Inflammatory macrophage treated with lipopolysaccharide for 4 hours (primary cell): ENCODE measurements around the gene TTLL12.
A peak's percentile ranks its signal among the peaks of the same experiment; 100 is the strongest.

Source experiments
- DNase-seq: peaks from one replicate; pipeline ENCODE4 v3.0.0-alpha.2; 2020

The TTLL12 gene

DNA sequence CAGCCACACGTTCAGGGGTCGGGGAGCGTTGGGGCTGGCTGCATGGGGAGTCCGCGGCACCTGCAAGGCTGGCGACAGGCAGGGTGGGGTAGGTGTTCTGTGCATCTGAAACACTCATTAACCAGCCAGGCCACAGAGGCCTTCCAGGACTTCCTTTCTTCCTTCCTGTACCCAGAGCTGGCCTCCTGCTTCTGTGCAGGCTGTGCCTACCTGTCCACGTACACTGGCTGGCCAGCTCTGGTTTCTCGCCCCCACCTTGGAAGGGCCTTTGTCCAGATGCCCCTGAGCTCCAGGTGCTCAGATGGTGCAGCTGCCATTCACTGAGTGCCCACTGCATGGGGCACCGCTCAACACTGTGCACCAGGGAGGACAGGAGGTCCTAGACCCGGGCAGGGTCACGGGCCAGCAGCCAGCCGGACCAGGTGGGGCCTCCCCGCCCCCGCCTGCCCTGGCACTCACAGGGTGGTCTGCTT, 15.9 kb downstream of the TTLL12 start:
- no peak for DNase-seq

GRCh38 chr22:43170131-43170480, 16.8 kb downstream of the TTLL12 start:
- DNase-seq = no peak

GRCh38 chr22:43169310-43170130, 17.4 kb downstream of the TTLL12 start:
- no peak for DNase-seq

- DNase-seq = no peak
These were observed 18.2 kb downstream of the TTLL12 start for GRCh38 chr22:43168471-43169309.

GRCh38 chr22:43167001-43167589, 19.8 kb downstream of the TTLL12 start:
- no peak for DNase-seq

GRCh38 chr22:43166132-43166930, 20.6 kb downstream of the TTLL12 start:
- no peak for DNase-seq

GRCh38 chr22:43164636-43165035, 22.3 kb downstream of the TTLL12 start:
- DNase-seq = no peak

DNA sequence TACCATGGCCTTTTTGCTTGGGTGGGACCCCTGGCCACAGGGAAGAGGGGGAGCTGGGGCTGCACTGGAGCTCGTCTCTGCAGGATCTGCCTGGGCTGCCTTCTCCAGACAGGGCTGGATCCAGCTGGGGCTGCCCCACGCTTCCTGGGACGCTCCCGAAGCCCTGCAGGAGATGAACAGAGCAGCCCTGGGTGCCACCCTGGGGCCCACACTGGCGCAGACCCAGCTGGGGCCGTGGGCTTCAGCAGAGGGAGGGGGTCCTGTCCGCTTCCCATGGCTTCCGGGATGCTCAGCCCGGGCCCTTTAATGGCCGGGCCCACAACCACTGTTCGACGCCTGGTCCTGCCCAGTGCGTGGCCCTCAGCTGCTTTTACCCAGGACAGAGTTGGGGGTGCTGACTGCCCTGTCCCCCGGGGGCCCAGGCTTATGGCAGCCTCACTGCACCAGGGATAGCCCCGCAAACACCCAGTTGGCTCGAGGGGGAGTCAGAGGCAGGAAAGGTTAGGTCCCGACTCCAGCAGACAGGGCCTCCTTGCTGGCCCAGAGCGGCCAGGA, 23.6 kb downstream of the TTLL12 start:
- DNase-seq = no peak

DNA sequence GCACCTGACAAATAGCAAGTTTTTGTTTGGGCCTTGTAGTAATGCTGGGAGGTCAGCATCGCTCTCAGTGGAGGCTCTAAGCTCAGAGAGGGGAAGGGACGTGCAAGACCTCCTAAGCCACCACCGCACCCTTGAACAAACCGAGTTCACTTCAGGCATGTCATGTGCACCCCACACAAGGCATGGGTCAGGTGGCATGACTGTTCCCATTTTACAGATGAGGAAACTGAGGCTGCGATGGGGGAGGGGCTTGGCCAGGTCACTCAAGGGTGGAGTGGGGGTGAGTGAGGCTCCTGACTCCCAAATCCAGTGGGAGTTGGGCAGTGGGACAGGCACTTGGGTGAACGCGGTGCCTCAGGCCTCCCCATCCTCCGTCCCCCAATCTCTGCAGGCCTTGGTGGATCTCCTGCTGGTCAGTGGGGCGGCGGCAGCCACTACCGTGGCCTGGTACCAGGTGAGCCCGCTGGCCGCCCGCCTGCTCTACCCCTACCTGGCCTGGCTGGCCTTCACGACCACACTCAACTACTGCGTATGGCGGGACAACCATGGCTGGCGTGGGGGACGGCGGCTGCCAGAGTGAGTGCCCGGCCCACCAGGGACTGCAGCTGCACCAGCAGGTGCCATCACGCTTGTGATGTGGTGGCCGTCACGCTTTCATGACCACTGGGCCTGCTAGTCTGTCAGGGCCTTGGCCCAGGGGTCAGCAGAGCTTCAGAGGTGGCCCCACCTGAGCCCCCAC, 24.4 kb downstream of the TTLL12 start:
- no peak for DNase-seq

DNA sequence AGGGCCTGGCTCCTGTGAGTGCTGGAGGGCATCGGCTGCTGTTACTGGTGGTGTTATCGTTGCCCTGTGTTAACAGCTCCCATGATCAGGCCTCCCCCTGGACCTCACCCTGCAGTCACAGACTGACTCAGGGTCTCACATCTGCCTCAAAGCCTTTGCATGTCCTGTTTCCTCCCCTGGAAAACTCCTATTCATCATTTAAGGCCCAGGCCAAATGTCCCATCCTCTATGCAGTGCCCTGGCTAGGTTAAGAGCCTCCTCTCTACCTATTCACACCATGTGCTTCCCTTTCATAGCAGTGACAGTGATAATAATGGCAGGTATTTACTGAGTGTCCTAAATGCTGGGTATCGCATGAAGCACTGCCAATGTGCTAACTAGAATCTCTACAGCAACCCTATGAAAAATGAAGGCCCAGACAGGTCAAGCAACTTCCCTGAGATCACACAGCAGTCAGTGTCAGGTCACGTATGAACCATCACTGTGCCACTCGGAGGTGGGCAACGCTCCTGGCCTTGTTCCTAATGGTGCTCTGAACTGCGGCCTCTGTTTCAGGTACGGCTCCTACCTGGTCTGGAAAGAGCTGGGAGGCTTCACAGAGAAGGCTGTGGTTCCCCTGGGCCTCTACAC, 26.3 kb downstream of the TTLL12 start:
- DNase-seq = no peak

- no peak for DNase-seq
These were observed 27.3 kb downstream of the TTLL12 start for GRCh38 chr22:43159484-43160178.

- DNase-seq = no peak
These were observed 28.0 kb downstream of the TTLL12 start for GRCh38 chr22:43158778-43159483.

DNA sequence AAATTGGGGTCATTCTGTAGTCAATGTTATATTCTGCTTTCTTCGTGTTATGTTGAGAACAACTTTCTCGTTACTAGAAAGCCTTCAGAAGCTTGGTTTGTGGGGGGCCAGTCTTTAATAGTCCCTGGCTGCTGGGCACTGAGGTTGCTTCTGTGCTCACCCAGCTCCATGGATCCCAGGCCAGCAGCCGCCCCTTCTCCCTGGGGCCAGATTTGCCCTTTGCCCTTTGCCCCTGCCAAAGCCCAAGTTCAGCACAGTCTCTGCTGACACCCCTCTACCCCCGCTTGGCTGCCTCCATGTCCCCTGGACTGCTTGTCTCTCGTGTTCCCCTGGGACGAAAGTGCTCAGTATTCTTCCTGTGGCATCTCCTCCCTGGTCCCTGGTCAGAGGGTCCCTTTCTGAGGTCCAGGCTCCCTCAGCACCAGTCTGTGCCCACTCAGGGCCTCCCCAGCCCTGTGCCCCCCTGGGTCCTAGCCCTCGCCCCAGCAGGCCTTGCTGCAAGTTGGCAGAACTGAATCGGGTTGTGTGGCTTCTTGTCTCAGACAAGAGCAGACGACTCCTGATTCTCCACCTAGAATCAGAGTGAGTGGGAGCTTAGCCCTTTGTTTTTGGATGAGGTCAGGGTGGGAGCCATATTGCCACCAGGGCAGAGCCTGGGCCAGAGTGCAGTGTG, 28.9 kb downstream of the TTLL12 start:
- no peak for DNase-seq

DNA sequence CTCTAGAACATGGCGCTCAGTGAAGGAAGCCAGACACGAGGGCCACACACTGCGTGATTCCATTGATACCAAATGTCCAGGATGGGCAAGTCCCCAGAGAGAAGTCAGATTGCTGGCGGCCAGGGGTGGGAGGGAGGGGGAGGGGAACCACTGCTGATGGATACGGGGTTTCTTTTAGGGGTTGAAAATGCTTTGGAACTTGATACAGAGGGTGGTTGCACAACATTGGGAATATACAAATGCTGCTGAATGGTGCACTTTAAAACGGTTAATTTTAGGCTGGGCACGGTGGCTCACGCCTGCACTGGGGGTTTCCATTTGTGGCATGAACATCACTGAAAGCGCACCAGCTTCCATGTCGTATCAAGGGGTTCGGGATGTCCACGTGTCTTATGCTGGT, 30.5 kb downstream of the TTLL12 start:
- no peak for DNase-seq

- DNase-seq = peak; percentile 47
These were observed 31.1 kb downstream of the TTLL12 start for GRCh38 chr22:43155789-43156188.

GRCh38 chr22:43154887-43155536, 31.9 kb downstream of the TTLL12 start:
- DNase-seq = peak; percentile 81

- DNase-seq = peak; percentile 68
These were observed 33.0 kb downstream of the TTLL12 start for GRCh38 chr22:43153899-43154298.

DNA sequence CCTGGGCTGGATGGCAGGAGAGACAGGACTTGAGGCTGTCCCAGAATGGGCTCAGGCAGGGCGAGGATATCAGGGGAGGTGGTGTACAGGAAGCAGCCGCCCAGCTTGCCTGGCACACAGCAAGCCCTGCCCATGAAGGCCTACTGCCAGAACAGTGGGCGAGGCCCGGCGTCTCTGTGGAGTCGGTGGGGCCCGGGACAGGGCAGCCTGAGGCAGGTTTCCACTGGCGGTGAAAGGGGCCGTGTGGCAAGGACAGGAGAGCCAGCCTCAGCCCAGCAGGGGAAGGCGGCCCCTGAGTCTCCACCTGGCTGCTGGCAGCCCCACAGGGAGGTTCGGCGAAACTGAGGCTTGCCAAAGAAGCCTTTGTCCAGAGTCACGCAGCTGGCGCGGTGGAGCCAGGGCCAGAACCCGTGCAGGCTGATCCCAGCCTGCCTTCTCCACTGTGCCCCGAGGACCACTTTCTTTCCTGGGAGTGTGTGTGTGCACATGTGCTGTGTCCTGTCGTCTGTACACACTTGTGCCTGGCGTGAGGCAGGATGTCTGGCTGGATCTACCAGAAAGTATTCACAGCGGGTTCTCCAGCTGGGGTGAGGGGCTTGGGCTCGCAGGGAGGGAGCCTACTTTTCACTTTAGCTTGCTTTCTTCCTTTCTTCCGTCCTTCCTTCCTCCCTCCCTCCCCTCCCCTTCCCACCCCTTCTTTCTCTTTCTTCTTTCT, 34.4 kb downstream of the TTLL12 start:
- DNase-seq = peak; percentile 60
